H1 (cell line): Measurements from ENCODE around the gene SDSL. TPM values are rescaled to one million over a fixed set of nuclear protein-coding genes. Genes with fewer than 3 reads are reported as not detected.

Experiments used
- GABPA ChIP-seq: IDR thresholded peaks from 2 replicates; pipeline ENCODE4 v1.6.1; 2011; ENCODE audit warnings: mild to moderate bottlenecking, low read length, moderate library complexity, borderline replicate concordance; ENCODE audit not compliant: insufficient read depth
- polyA plus RNA-seq, 7 experiments: library from polyadenylated mRNA; depleted of rRNA in 3 of 7; stranded (reverse) in 5 of 7; unstranded in 2 of 7; fragments of >200 nt in 5 of 7; fragments of 200-250 nt in 2 of 7; gene quantifications; 1 replicate in 5 of 7; 2 replicates in 1 of 7; 4 replicates in 1 of 7; pipeline versions ENCODE4 v1.2.1 to v1.2.3, GENCODE V29; 2011 to 2013; ENCODE audit warnings: missing spikeins in 2 of 7, mixed read lengths in 2 of 7
- total RNA-seq: library from RNA; stranded (reverse); fragmentation: NEBNext Ultra II Directional; extraction: Animal tissue kit (Norgen Biotek cat#: 25700); gene quantifications from 2 replicates; pipeline ENCODE4 v1.2.1, GENCODE V29; 2021

The SDSL gene
- total and polyA plus RNA-seq, 2 of the 8 experiments (the other 6 are each of a cell fraction or from before 2014, with no cell fraction given): 0.69 to 1.3 TPM

- TF ChIP-seq GABPA: no peak
Observed at GRCh38 chr12:113424915-113425823, 3.0 kb downstream of the SDSL start (continued).
